Left cardiac atrium (tissue), 2 donors: ENCODE results near the gene TH. TPM values are rescaled to one million over a fixed set of nuclear protein-coding genes. Genes with fewer than 3 reads are reported as not detected.

Experiments
- microRNA-seq, 2 donors: library from miRNA; unstranded; fragments of <30 nt; microRNA quantifications; one replicate each; pipeline ENCODE4 v1.2.0, GENCODE V29; 2020
- total RNA-seq, 2 donors: library from RNA; stranded (reverse); fragmentation: NEBNext Ultra II Directional; extraction: Animal tissue kit (Norgen Biotek cat#: 25700); gene quantifications; one replicate each; pipeline ENCODE4 v1.2.1, GENCODE V29; 2021
- donor health status: DM: no; HTN: yes; CAD: no; lungs with severe emphysema.
- donor health status: DM: yes; HTN: yes; CAD: no.

TH gene
- total RNA-seq, 2 donors from 2014 or later: not detected

Small RNA genes within 50 kb of the gene (microRNA-seq; reads per million reads assigned to microRNA genes)
- gene MIR4686 (0 reads per million in 2 donors), gene MIR483 (66.5 to 91.2 reads per million in 2 donors)

Other genes starting within 250 kb of the TH start
- gene MRPL23, start 224.5 kb downstream of the TH start, total RNA-seq: 10 to 100 TPM; 42.8 to 77.1 TPM
- 100 to 1,000 TPM; 390 to 610 TPM for gene H19, start 174.0 kb downstream of the TH start, total RNA-seq
- gene IGF2, start 32.4 kb downstream of the TH start, total RNA-seq: 100 to 1,000 TPM in 1 of 2 donors, 10 to 100 TPM in 1; 94.3 to 114 TPM
- gene INS, start 10.6 kb downstream of the TH start, total RNA-seq: not detected
- under 1 TPM; 0.39 to 0.50 TPM for gene ASCL2, start 98.8 kb upstream of the TH start, total RNA-seq
- gene C11orf21, start 130.1 kb upstream of the TH start, total RNA-seq: 10 to 100 TPM in 1 of 2 donors, 1 to 10 TPM in 1; 4.8 to 19.1 TPM
- 10 to 100 TPM; 11.6 to 15.0 TPM for gene TSPAN32, start 130.2 kb upstream of the TH start, total RNA-seq
- 100 to 1,000 TPM; 699 to 773 TPM for gene CD81, start 205.5 kb upstream of the TH start, total RNA-seq
- 10 to 100 TPM; 34.9 to 45.7 TPM for gene TSSC4, start 228.9 kb upstream of the TH start, total RNA-seq